ENCODE results near the gene TRPM5. TPM values are rescaled to one million over a fixed set of nuclear protein-coding genes. Genes with fewer than 3 reads are reported as not detected.

The TRPM5 gene
- total RNA-seq, 1 donor from 2014 or later = 0.46 TPM

- no peak for DNase-seq (ENCODE audit: low spot score, unreplicated experiment)
- Mint-ChIP-seq H3K9me3 (ENCODE audit: low read depth) (no peaks in the 10 kb centered on the region), H3K4me1 (ENCODE audit: low read depth) (peaks cover 2% of the 10 kb centered on the region), H3K36me3 (ENCODE audit: insufficient read depth) (no peaks in the 10 kb centered on the region), H3K4me3 (ENCODE audit: low read depth) (no peak overlapping the region), H3K27ac (no peak overlapping the region), H3K27me3 (peaks cover 67% of the 10 kb centered on the region)
- no peak for TF ChIP-seq CTCF (IDR thresholded peaks at IDR 0.05; ENCODE audit: unreplicated experiment)
These were observed 5.4 kb upstream of the TRPM5 start for GRCh38 chr11:2449548-2450320.

GRCh38 chr11:2448661-2449547 is 4.6 kb upstream of the TRPM5 start:
- TF ChIP-seq CTCF (IDR thresholded peaks at IDR 0.05; ENCODE audit: unreplicated experiment) = no peak
- Mint-ChIP-seq H3K27ac (no peak overlapping the region), H3K4me1 (ENCODE audit: low read depth) (peaks cover 2% of the 10 kb centered on the region), H3K27me3 (peaks cover 62% of the 10 kb centered on the region), H3K4me3 (ENCODE audit: low read depth) (no peak overlapping the region), H3K36me3 (ENCODE audit: insufficient read depth) (no peaks in the 10 kb centered on the region), H3K9me3 (ENCODE audit: low read depth) (no peaks in the 10 kb centered on the region)
- no peak for DNase-seq (ENCODE audit: low spot score, unreplicated experiment)

GRCh38 chr11:2447951-2448650 is 3.8 kb upstream of the TRPM5 start:
- no peak overlapping the region for H3K4me3 Mint-ChIP-seq (ENCODE audit: low read depth)
- TF ChIP-seq CTCF (IDR thresholded peaks at IDR 0.05; ENCODE audit: unreplicated experiment) = no peak
- no peak overlapping the region for H3K27ac Mint-ChIP-seq

GRCh38 chr11:2447253-2447950 is 3.1 kb upstream of the TRPM5 start:
- no peak for TF ChIP-seq CTCF (IDR thresholded peaks at IDR 0.05; ENCODE audit: unreplicated experiment)
- Mint-ChIP-seq H3K36me3 (ENCODE audit: insufficient read depth) (no peaks in the 10 kb centered on the region), H3K4me3 (ENCODE audit: low read depth) (no peak overlapping the region), H3K9me3 (ENCODE audit: low read depth) (no peaks in the 10 kb centered on the region), H3K27ac (no peak overlapping the region), H3K27me3 (peaks cover 62% of the 10 kb centered on the region), H3K4me1 (ENCODE audit: low read depth) (peaks cover 2% of the 10 kb centered on the region)
- DNase-seq (ENCODE audit: low spot score, unreplicated experiment) = no peak

More at GRCh38 chr11:2447951-2448650, 3.8 kb upstream of the TRPM5 start:
- peaks cover 62% of the 10 kb centered on the region for H3K27me3 Mint-ChIP-seq
- DNase-seq (ENCODE audit: low spot score, unreplicated experiment) = no peak
- no peaks in the 10 kb centered on the region for H3K36me3 Mint-ChIP-seq (ENCODE audit: insufficient read depth)
- no peaks in the 10 kb centered on the region for H3K9me3 Mint-ChIP-seq (ENCODE audit: low read depth)
- peaks cover 2% of the 10 kb centered on the region for H3K4me1 Mint-ChIP-seq (ENCODE audit: low read depth)

Data from progenitor cell of endocrine pancreas (in vitro differentiated cells).